ENCODE data around the gene FRAS1. TPM values are rescaled to one million over a fixed set of nuclear protein-coding genes. Genes with fewer than 3 reads are reported as not detected.
"Not testable (repeated sequence)": the region's sequence is repeated elsewhere in the genome, so short reads cannot be mapped to it uniquely, and the experiment has no call there.

FRAS1 gene
- total RNA-seq, 1 donor from 2014 or later, result 163 TPM

- TF ChIP-seq, protein P1, sequence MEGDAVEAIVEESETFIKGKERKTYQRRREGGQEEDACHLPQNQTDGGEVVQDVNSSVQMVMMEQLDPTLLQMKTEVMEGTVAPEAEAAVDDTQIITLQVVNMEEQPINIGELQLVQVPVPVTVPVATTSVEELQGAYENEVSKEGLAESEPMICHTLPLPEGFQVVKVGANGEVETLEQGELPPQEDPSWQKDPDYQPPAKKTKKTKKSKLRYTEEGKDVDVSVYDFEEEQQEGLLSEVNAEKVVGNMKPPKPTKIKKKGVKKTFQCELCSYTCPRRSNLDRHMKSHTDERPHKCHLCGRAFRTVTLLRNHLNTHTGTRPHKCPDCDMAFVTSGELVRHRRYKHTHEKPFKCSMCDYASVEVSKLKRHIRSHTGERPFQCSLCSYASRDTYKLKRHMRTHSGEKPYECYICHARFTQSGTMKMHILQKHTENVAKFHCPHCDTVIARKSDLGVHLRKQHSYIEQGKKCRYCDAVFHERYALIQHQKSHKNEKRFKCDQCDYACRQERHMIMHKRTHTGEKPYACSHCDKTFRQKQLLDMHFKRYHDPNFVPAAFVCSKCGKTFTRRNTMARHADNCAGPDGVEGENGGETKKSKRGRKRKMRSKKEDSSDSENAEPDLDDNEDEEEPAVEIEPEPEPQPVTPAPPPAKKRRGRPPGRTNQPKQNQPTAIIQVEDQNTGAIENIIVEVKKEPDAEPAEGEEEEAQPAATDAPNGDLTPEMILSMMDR (IDR thresholded peaks at IDR 0.05; ENCODE audit: unreplicated experiment), result no peak
- no peak for DNase-seq (ENCODE audit: low spot score, unreplicated experiment)
- Mint-ChIP-seq H3K4me3 (ENCODE audit: low read depth) (no peak overlapping the region), H3K9me3 (ENCODE audit: low read depth) (peaks cover 14% of the 10 kb centered on the region), H3K36me3 (ENCODE audit: insufficient read depth) (peaks cover 45% of the 10 kb centered on the region), H3K4me1 (ENCODE audit: low read depth) (no peaks in the 10 kb centered on the region), H3K27ac (no peak overlapping the region), H3K27me3 (no peaks in the 10 kb centered on the region)
Measured at GRCh38 chr4:78091534-78091933, 34.4 kb downstream of the FRAS1 start.

GRCh38 chr4:78092350-78092749 lies 35.2 kb downstream of the FRAS1 start:
- not testable (repeated sequence) for H3K4me1 Mint-ChIP-seq (ENCODE audit: low read depth); H3K4me3 Mint-ChIP-seq (ENCODE audit: low read depth); DNase-seq (ENCODE audit: low spot score, unreplicated experiment); H3K27me3 Mint-ChIP-seq
- peaks cover 50% of the 10 kb centered on the region for H3K36me3 Mint-ChIP-seq (ENCODE audit: insufficient read depth)
- peak overlapping the region; percentile 80 for H3K27ac Mint-ChIP-seq
- peaks cover 20% of the 10 kb centered on the region for H3K9me3 Mint-ChIP-seq (ENCODE audit: low read depth)

DNA sequence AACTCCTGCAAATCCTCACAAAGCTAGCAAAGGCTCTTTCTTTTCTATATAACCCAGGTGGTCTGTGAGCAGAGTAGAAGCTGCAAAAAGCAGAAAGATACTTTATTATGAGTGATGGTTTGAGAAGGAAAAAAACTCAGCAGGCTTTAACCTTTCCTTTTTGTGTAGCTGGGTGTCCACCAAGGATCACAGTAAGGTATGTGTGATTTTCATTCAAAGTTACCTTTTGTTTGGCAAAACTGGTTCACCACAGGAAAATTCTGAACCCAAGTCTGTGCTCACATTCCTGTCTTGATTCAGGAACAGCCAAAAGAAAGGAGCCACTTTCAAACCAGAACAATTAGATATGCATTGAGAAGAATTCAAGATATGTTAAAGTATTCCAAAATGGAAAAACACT lies 35.7 kb downstream of the FRAS1 start:
- TF ChIP-seq, protein P1 (IDR thresholded peaks at IDR 0.05; ENCODE audit: unreplicated experiment), result no peak
- Mint-ChIP-seq H3K4me1 (ENCODE audit: low read depth) (no peaks in the 10 kb centered on the region), H3K27me3 (no peaks in the 10 kb centered on the region), H3K36me3 (ENCODE audit: insufficient read depth) (peaks cover 53% of the 10 kb centered on the region), H3K9me3 (ENCODE audit: low read depth) (peaks cover 21% of the 10 kb centered on the region), H3K27ac (no peak overlapping the region), H3K4me3 (ENCODE audit: low read depth) (no peak overlapping the region)
- DNase-seq (ENCODE audit: low spot score, unreplicated experiment), result no peak

GRCh38 chr4:78095081-78095480 lies 38.0 kb downstream of the FRAS1 start:
- Mint-ChIP-seq H3K9me3 (ENCODE audit: low read depth) (peaks cover 17% of the 10 kb centered on the region), H3K4me3 (ENCODE audit: low read depth) (no peak overlapping the region), H3K4me1 (ENCODE audit: low read depth) (no peaks in the 10 kb centered on the region), H3K36me3 (ENCODE audit: insufficient read depth) (peaks cover 50% of the 10 kb centered on the region), H3K27ac (no peak overlapping the region), H3K27me3 (no peaks in the 10 kb centered on the region)
- DNase-seq (ENCODE audit: low spot score, unreplicated experiment), result no peak
- TF ChIP-seq, protein P1 (IDR thresholded peaks at IDR 0.05; ENCODE audit: unreplicated experiment), result no peak

DNA sequence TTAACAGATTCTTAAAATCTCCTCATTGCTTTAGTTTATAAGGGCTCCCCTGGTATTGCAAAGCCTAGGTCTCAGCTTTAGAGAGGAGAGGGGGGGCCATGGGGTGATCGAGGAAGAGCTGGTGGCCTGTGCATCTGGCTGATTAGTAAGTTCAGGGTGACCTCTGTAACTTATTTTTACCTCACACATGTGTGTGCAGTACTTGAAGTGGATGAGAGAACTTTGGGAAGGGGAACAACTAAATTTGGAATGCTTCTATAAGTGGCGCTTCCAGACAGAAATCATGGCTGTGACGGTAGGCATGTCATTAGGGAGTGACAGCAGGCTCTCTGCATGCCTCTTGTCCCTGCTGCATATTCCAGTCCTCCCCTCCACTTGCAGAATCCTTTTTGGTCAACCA lies 41.9 kb downstream of the FRAS1 start:
- peak overlapping the region; percentile 74 for H3K27ac Mint-ChIP-seq
- H3K4me3 Mint-ChIP-seq (ENCODE audit: low read depth), result no peak overlapping the region
- H3K36me3 Mint-ChIP-seq (ENCODE audit: insufficient read depth), result peaks cover 55% of the 10 kb centered on the region

DNA sequence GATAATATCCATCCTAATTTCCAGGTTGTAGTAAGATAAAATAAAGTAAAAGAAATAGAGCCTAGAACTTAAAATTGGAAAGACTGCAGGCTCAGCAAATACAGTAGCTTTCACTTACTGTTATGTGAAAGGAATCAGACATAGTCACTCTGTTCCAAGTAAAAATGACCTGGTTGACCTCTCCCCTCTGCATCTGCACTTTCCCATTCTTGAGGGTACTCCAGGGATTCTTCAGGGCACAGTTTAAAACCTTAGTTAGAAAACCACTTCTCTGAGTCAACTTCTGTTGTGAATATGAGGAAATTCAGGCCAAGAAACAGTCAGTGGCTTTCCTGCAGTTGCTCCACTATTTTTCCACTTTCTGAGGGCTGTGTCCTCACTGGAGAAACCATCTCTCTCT lies 42.9 kb downstream of the FRAS1 start:
- TF ChIP-seq, protein P1 (IDR thresholded peaks at IDR 0.05; ENCODE audit: unreplicated experiment), result no peak
- no peaks in the 10 kb centered on the region for H3K4me1 Mint-ChIP-seq (ENCODE audit: low read depth)
- no peak overlapping the region for H3K27ac Mint-ChIP-seq
- DNase-seq (ENCODE audit: low spot score, unreplicated experiment), result no peak
- H3K36me3 Mint-ChIP-seq (ENCODE audit: insufficient read depth), result peaks cover 59% of the 10 kb centered on the region
- H3K9me3 Mint-ChIP-seq (ENCODE audit: low read depth), result peaks cover 23% of the 10 kb centered on the region
- H3K27me3 Mint-ChIP-seq, result no peaks in the 10 kb centered on the region
- H3K4me3 Mint-ChIP-seq (ENCODE audit: low read depth), result no peak overlapping the region

More for the DNA sequence above, 41.9 kb downstream of the FRAS1 start:
- TF ChIP-seq, protein P1 (IDR thresholded peaks at IDR 0.05; ENCODE audit: unreplicated experiment), result no peak
- no peaks in the 10 kb centered on the region for H3K27me3 Mint-ChIP-seq
- H3K9me3 Mint-ChIP-seq (ENCODE audit: low read depth), result peaks cover 20% of the 10 kb centered on the region
- DNase-seq (ENCODE audit: low spot score, unreplicated experiment), result no peak
- H3K4me1 Mint-ChIP-seq (ENCODE audit: low read depth), result no peaks in the 10 kb centered on the region

Data from progenitor cell of endocrine pancreas (in vitro differentiated cells).